ENCODE data around the gene SCAP.
A peak's percentile ranks its signal among the peaks of the same experiment; 100 is the strongest.
"Not testable (repeated sequence)": the region's sequence is repeated elsewhere in the genome, so short reads cannot be mapped to it uniquely, and the experiment has no call there.

SCAP gene

GRCh38 chr3:47480267-47480666 lies 4.5 kb upstream of the SCAP start:
- not testable (repeated sequence) for DNase-seq (ENCODE audit: low spot score)

- no peak for DNase-seq (ENCODE audit: low spot score)
These were observed 4.1 kb upstream of the SCAP start for GRCh38 chr3:47479826-47480160.

GRCh38 chr3:47478022-47478421 lies 2.3 kb upstream of the SCAP start:
- no peak for DNase-seq (ENCODE audit: low spot score)

- DNase-seq (ENCODE audit: low spot score): no peak
These were observed 981 bp upstream of the SCAP start for GRCh38 chr3:47476644-47477199.

- DNase-seq (ENCODE audit: low spot score): no peak
These were observed 537 bp upstream of the SCAP start for GRCh38 chr3:47476330-47476626.

- peak; percentile 55 for DNase-seq (ENCODE audit: low spot score)
These were observed 642 bp downstream of the SCAP start for GRCh38 chr3:47475029-47475569.

- DNase-seq (ENCODE audit: low spot score): peak; percentile 15
These were observed 2.4 kb downstream of the SCAP start for GRCh38 chr3:47473391-47473790.

- DNase-seq (ENCODE audit: low spot score): no peak
These were observed 6.1 kb downstream of the SCAP start for GRCh38 chr3:47469616-47470015.

- DNase-seq (ENCODE audit: low spot score): not testable (repeated sequence)
These were observed 7.4 kb downstream of the SCAP start for GRCh38 chr3:47468315-47468714.

- DNase-seq (ENCODE audit: low spot score): no peak
These were observed 11.2 kb downstream of the SCAP start for GRCh38 chr3:47464588-47464987.

- DNase-seq (ENCODE audit: low spot score): not testable (repeated sequence)
These were observed 16.1 kb downstream of the SCAP start for GRCh38 chr3:47459534-47460085.

GRCh38 chr3:47456984-47457383 lies 18.8 kb downstream of the SCAP start:
- DNase-seq (ENCODE audit: low spot score): no peak

- no peak for DNase-seq (ENCODE audit: low spot score)
These were observed 19.8 kb downstream of the SCAP start for GRCh38 chr3:47455806-47456452.

- no peak for DNase-seq (ENCODE audit: low spot score)
These were observed 23.1 kb downstream of the SCAP start for GRCh38 chr3:47452453-47453215.

- DNase-seq (ENCODE audit: low spot score): no peak
These were observed 31.6 kb downstream of the SCAP start for GRCh38 chr3:47444103-47444502.

GRCh38 chr3:47443611-47443995 lies 32.1 kb downstream of the SCAP start:
- no peak for DNase-seq (ENCODE audit: low spot score)

- DNase-seq (ENCODE audit: low spot score): no peak
These were observed 33.8 kb downstream of the SCAP start for GRCh38 chr3:47441796-47442551.

GRCh38 chr3:47440131-47440530 lies 35.6 kb downstream of the SCAP start:
- DNase-seq (ENCODE audit: low spot score): peak; percentile 43

GRCh38 chr3:47436180-47436579 lies 39.6 kb downstream of the SCAP start:
- DNase-seq (ENCODE audit: low spot score): no peak

- no peak for DNase-seq (ENCODE audit: low spot score)
These were observed 40.9 kb downstream of the SCAP start for GRCh38 chr3:47434849-47435248.

- DNase-seq (ENCODE audit: low spot score): no peak
These were observed 41.9 kb downstream of the SCAP start for GRCh38 chr3:47433796-47434195.

- DNase-seq (ENCODE audit: low spot score): no peak
These were observed 43.1 kb downstream of the SCAP start for GRCh38 chr3:47432673-47433072.

All from HuH-7.5 (cell line).